GM19397 (cell line): Measurements from ENCODE around the gene RNF13.
"Not testable (repeated sequence)": the region's sequence is repeated elsewhere in the genome, so short reads cannot be mapped to it uniquely, and the experiment has no call there.

ENCODE experiments used
- ATAC-seq: cut with Tn5 transposase; IDR thresholded peaks from one replicate; pipeline ENCODE4 v1.9.1; 2021; ENCODE audit warnings: mild to moderate bottlenecking, moderate library complexity; ENCODE audit not compliant: unreplicated experiment

The RNF13 gene

GRCh38 chr3:149838491-149838890 is 25.5 kb downstream of the RNF13 start:
- not testable (repeated sequence) for ATAC-seq

DNA sequence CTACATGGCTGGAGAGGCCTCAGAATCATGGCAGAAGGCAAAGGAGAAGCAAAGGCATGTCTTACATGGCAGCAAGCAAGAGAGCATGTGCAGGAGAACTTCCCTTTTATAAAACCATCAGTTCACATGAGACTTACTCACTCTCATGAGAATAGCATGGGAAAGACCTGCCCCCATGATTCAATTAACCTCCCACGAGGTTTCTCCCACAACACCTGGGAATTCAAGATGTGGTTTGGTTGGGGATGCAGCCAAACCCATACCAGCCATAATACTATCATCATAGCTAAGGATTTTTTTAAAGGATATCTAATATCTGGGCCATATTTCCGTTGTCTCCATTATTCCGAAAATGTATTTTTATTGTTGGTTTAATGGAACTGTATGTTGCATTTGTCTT is 26.5 kb downstream of the RNF13 start:
- not testable (repeated sequence) for ATAC-seq

DNA sequence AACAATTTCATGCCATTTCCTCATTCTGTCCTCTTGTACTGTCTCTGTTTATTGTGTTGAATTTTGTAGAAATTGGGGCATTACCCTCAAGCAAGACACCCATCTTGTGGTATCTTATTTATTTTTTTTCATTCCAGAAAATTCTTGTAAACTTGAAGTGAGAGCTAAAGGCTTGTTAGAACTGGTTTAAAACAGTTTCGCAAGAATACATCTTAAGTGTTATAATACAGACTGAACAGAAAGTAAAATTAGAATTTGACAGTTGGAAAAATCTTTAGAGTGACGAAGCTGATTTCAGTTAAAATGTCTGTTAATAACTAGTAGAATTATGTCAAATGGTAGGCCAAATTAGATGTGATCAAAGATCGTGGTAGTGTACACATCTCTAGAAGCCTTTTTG is 26.9 kb downstream of the RNF13 start:
- no peak for ATAC-seq

DNA sequence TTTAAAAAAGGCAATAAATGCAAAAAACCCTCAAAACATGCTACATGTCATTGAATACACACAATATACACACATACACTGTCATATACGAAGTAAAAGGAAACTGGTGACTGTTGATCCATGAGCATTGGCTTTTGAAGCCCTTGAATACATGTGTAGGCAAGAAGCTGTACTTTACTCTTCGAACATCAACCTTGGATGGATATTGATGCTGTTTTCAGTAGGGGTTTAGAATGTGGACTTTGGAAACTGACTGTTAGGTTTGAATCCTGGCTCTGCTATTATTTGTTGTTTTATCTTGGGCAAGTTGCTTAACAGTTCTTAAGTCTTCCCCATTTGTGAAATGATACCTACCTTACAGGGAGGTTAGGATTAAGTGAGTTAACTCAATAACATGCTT is 30.5 kb downstream of the RNF13 start:
- ATAC-seq, result no peak

- ATAC-seq, result no peak
Measured at GRCh38 chr3:149844091-149844490, 31.1 kb downstream of the RNF13 start.

DNA sequence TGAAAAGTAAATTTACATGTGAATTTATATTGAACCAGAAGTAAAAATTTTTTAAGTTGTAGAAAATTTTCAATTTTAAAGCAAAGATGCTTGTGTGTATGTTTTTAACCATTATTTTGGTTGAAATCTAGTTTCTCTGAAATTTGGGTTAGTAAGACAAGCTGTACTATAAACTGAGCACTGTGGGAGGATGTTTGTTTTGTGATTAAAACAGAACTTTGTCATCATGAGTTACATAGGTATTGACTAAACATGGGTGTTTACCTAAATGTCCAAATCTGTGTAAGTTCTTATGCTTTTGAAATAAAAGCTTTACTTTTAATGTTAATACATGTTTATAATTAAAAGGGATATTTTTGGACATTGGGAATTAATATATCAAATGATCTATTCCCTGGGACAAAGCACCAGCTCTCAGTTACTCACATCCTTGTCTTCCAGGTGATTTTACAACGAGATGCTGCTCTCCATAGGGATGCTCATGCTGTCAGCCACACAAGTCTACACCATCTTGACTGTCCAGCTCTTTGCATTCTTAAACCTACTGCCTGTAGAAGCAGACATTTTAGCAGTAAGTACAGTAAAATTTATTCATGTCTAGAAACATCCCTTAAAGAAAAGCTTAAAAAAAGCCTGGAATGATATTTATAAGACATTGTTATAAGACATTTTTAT is 32.7 kb downstream of the RNF13 start:
- no peak for ATAC-seq

DNA sequence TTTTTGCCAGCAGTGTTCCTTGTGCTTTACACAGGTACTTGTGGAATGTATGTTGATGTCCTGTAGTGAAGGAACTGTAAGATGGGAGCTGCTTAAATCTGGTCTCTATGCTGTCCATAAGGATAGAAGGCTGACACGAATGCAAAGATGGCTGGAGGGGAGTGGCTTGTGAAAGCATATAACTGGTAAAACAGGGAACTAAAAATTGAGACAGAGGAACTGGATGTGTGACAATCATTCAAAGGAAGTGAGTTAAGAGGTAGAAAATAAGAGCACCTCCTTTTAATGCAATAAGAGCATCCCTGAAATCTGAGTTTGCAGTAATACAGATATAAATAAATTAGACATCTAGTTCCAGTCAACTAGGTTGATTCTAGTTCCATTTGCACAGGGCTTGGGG is 35.2 kb downstream of the RNF13 start:
- ATAC-seq, result no peak

DNA sequence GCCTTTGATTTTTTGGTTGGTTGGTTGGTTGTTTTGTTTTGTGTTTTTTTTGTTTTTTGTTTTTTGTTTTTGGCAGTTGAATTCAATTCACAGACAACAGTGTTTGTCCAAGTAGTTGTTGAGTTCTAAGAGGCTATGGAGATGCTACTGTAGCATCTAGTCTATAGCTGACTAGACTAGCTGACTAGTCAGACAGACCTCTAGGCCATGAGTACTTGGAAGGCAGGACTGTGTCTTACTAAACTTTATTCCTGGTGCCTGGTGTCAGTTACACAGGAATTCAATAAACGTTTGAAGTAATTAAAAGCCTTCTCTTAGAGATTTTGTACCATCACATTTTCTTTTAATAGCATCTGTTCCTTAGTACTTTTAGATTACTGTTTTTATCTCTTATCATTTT is 35.7 kb downstream of the RNF13 start:
- ATAC-seq, result no peak

- ATAC-seq, result no peak
Measured at GRCh38 chr3:149850787-149851584, 38.0 kb downstream of the RNF13 start.

DNA sequence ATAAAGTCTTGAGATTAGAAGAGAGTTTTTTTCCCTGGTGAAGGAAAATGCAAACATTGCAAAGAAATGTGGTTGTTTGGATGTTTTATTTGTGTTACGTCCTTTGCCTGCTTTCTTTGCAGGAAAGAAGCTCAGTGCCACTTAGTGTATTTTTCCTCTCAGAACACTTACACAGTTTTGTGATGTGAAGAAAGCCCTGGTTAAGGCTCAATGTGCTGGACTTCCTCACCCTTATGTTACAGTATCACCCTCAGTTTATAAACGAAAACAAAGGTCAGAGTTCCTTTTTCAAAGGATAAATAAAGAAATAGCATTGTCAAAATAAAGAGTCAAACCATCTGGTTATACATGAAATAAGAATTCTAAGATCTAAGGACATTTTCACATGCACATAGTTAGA is 45.9 kb downstream of the RNF13 start:
- ATAC-seq, result no peak

GRCh38 chr3:149860881-149861280 is 47.9 kb downstream of the RNF13 start:
- no peak for ATAC-seq

DNA sequence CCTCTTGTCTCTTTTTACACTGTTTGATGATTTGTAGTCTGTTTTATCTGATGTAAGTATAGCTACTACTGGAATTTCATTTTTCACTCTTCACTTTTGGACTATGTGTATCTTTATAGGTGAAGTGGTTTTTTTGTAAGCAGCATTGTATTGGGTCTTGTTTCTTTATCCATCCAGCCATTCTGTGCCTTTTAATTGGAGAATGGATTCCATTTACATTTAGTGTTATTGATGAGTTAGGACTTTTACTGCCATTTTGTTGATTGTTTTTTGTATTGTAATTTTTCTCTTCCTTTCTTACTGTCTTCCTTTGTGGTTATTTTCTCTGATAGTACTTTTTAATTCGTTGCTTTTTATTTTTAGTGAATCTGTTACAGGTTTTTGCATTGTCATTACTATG is 54.5 kb downstream of the RNF13 start:
- no peak for ATAC-seq

DNA sequence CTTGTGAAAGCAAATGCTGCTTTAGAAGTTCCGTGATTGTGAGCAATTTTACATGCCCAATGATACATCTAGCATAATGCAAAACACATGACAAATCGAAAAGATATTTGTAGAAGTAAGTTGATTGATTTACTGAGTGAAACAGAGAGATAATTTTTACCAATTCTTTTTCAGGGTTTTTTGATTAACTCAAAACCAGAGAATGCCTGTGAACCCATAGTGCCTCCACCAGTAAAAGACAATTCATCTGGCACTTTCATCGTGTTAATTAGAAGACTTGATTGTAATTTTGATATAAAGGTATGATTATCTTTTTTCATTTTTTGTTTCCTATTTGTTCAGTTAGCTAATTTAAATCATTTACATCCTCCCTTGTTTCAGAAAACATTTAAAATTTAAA is 58.8 kb downstream of the RNF13 start:
- no peak for ATAC-seq

- ATAC-seq, result no peak
Measured at GRCh38 chr3:149872589-149872988, 59.6 kb downstream of the RNF13 start.

DNA sequence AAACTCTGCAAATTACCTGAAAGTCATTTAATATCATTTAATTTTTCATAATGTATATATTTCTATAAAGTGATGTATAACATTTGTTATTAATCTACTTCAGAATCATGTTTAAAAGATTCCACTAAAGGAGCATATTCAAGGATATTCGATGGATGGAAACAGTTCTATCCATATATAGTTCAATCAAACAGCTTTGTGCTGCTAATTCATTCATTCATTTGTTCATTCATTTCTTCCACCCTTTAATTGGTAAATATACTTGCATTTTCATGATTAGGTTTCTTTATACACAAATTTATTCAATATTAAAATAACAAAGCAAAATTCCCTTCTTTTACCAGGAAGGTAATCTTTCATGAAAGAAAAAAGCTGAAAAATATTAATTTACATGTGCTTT is 64.7 kb downstream of the RNF13 start:
- no peak for ATAC-seq

GRCh38 chr3:149879872-149880271 is 66.9 kb downstream of the RNF13 start:
- ATAC-seq, result no peak

DNA sequence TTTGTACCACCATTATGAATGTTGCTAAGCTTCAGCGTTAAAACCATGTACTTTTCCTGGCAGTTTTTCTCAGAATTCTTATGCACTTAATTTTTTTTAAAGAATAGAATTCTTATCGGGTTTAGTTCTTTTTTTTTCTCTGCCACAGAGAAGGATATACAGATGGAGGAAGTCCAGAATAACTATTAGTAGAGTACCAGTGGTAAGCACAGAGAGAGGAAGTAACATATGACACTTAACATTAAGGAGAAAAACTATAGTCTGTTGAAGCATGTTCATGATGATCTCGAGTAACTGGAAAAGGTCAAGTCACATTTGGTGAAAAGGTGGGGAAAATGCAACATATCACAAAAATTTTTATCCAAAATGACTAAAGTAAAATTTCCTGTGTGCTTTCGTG is 68.9 kb downstream of the RNF13 start:
- ATAC-seq, result no peak

DNA sequence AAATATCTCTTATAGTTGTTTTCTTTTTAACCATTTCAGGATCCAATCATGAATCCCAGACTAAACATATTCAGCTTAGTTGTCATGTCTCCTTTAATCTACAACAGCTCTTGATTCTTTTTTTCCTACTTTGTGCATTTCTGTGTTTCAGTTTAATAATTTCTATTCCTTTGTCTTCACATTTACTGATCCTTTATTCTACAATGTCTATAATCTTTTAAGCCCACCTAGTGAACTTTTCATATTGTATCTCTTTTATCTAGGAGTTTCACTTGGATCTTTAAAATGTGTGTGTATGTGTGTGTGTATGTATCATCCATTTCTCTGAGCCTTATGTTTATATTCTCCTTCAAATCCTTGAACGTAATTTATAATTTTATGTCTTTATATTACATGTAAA is 70.1 kb downstream of the RNF13 start:
- no peak for ATAC-seq

- ATAC-seq, result not testable (repeated sequence)
Measured at GRCh38 chr3:149883860-149884259, 70.8 kb downstream of the RNF13 start.

DNA sequence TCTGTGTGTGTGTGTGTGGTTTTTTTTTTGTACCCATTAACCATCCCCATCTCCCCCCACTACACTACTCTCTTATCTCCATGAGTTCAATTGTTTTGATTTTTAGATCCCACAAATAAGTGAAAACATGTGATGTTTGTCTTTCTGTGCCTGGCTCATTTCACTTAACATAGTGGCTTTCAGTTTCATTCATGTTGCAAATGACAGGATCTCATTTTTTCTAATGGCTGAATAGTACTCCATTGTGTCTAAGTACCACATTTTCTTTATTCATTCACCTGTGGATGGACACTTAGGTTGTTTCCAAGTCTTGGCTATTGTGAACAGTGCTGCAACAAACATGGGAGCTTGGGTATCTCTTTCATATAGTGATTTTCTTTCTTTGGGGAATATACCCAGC is 71.8 kb downstream of the RNF13 start:
- not testable (repeated sequence) for ATAC-seq

GRCh38 chr3:149886957-149887356 is 73.9 kb downstream of the RNF13 start:
- ATAC-seq, result no peak

DNA sequence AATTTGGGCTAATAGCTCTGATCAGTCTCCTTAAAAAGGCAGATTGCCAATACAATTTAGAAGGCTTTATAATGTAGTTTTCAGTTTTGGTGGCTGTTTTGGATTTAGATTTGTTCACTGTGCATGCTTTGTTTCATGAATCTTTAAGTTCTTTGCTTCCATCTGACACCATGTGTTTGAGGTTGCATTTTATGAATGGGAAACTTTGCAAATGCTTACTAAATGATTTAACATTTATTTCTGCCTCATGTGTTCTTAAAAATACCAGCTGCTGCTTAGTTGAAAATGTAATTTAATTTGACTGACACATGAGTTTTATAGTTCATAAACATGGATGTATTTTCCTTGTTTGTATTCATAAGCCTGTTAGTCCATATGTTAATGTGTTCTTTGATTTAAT is 78.6 kb downstream of the RNF13 start:
- no peak for ATAC-seq

DNA sequence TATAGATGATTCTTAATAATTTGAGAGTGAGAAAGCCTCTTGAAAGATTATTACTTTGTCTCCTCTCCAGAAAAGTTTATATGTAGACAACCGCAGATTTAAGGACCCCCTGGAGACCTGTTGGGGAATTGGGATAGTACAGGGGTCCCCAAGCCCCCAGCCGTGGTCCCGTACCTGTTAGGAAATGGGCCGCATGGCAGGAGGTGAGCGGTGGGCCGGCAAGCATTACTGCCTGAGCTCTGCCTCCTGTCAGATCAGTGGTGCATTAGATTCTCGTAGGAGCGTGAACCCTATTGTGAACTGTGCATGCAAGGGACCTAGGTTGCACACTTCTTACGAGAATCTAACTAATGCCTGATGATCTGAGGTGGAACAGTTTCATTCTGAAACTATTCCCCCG is 79.4 kb downstream of the RNF13 start:
- no peak for ATAC-seq
